OCI-LY3 (cell line): ENCODE measurements around the gene RHCG.
"Not testable (repeated sequence)": the region's sequence is repeated elsewhere in the genome, so short reads cannot be mapped to it uniquely, and the experiment has no call there.

ENCODE experiments used
- H2AFZ ChIP-seq: fragments of 200-600, 300-600 bp; shearing (Covaris generic); 2 replicates; pipeline ENCODE4 v1.6.0; 2014; ENCODE audit warnings: antibody characterized with exemption, low read depth, low read length
- H3K27ac ChIP-seq: fragments of 200-600, 300-600 bp; sonication (generic); 2 replicates; pipeline ENCODE4 v1.5.1; 2014; ENCODE audit warnings: mild to moderate bottlenecking, low read length, moderate library complexity, mixed read lengths
- H3K27me3 ChIP-seq: fragments of 200-600, 300-600 bp; sonication (generic); 2 replicates; pipeline ENCODE4 v1.6.1; 2014; ENCODE audit warnings: low read depth, low read length, mixed read lengths
- H3K36me3 ChIP-seq: fragments of 200-600, 300-600 bp; sonication (generic); replicated peaks from 2 replicates; pipeline ENCODE3; 2014; ENCODE audit warnings: low read depth, low read length, mixed read lengths
- H3K4me1 ChIP-seq: fragments of 300-600, 200-600 bp; sonication (generic); 2 replicates; pipeline ENCODE4 v1.6.1; 2014; ENCODE audit warnings: low read length, mixed read lengths
- H3K4me2 ChIP-seq: fragments of 200-600, 300-600 bp; sonication (generic); 2 replicates; pipeline ENCODE4 v1.6.1; 2014; ENCODE audit warnings: low read length, mixed read lengths
- H3K4me3 ChIP-seq: fragments of 300-600, 200-600 bp; sonication (generic); 2 replicates; pipeline ENCODE4 v1.5.1; 2014; ENCODE audit warnings: antibody characterized with exemption, mild to moderate bottlenecking, low read length, moderate library complexity
- H3K79me2 ChIP-seq: fragments of 300-600, 200-600 bp; shearing (Covaris generic); 2 replicates; pipeline ENCODE4 v1.6.1; 2014; ENCODE audit warnings: mild to moderate bottlenecking, low read length, mixed read lengths
- H3K9ac ChIP-seq: fragments of 300-600, 200-600 bp; shearing (Covaris generic); 2 replicates; pipeline ENCODE4 v1.6.0; 2014; ENCODE audit warnings: mild to moderate bottlenecking, low read length, moderate library complexity
- H3K9me3 ChIP-seq: fragments of 200-600, 300-600 bp; shearing (Covaris generic); 2 replicates; pipeline ENCODE4 v1.6.1; 2014; ENCODE audit warnings: low read length, mixed read lengths; ENCODE audit not compliant: insufficient read depth
- H4K20me1 ChIP-seq: fragments of 200-600, 300-600 bp; sonication (generic); 2 replicates; pipeline ENCODE4 v1.6.1; 2016; ENCODE audit warnings: low read length, mixed read lengths; ENCODE audit not compliant: insufficient read depth
- EZH2phosphoT487 ChIP-seq: fragments of 200-600 bp; shearing (Covaris generic); IDR thresholded peaks from 2 replicates; pipeline ENCODE4 v1.6.1; 2018; ENCODE audit warnings: antibody characterized with exemption, mixed run types, low read depth
- TF ChIP-seq, protein P1 (sequence below): fragments of 200-600, 300-600 bp; sonication (generic); IDR thresholded peaks from 2 replicates; pipeline ENCODE4 v1.5.1; 2014; ENCODE audit warnings: antibody characterized with exemption, low read length, low read depth

Gene RHCG

DNA sequence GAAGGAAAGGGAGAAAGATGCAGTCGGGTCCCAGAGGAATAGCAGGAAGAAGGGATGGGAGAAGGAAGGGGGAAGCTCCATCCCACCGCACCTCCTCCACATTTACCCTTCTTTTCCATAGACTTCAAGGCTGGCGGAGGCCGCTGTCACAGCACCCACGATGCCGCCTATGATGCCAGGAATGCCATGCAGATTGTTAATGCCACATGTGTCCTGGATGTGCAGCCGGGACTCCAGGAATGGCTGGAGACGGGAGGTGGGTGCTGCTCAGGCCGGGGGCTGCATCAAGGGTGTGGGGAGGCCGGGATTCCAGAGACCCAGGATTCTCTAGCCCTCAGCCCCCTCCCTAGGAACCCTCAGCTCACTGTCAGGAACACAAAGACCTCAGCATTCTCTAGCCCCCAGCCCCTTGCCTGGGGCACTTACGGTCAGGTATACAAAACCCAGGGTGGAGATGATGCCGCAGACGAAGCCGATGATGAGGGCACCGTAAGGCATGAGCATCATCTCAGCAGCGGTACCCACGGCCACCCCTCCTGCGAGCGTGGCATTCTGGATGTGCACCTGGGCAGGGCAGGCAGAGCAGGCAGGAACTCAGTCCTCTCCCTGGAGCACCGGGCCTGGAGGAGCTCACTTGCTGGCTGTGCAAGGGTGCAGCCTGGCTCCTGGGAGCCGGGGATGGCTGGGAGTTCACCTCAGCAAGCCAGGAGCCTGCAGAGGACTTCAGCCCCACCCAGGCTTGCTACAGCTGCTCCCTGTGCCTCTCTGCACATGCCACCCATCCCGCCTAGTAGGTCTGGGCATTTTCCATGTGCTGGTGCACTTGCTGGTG, 18.8 kb downstream of the RHCG start:
- peaks cover 15% of the 10 kb centered on the region for H3K4me1 ChIP-seq
- no peaks in the 10 kb centered on the region for H3K9me3 ChIP-seq
- TF ChIP-seq EZH2phosphoT487: no peak
- TF ChIP-seq, protein P1, sequence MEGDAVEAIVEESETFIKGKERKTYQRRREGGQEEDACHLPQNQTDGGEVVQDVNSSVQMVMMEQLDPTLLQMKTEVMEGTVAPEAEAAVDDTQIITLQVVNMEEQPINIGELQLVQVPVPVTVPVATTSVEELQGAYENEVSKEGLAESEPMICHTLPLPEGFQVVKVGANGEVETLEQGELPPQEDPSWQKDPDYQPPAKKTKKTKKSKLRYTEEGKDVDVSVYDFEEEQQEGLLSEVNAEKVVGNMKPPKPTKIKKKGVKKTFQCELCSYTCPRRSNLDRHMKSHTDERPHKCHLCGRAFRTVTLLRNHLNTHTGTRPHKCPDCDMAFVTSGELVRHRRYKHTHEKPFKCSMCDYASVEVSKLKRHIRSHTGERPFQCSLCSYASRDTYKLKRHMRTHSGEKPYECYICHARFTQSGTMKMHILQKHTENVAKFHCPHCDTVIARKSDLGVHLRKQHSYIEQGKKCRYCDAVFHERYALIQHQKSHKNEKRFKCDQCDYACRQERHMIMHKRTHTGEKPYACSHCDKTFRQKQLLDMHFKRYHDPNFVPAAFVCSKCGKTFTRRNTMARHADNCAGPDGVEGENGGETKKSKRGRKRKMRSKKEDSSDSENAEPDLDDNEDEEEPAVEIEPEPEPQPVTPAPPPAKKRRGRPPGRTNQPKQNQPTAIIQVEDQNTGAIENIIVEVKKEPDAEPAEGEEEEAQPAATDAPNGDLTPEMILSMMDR: no peak
- H3K4me3 ChIP-seq: no peak overlapping the region
- no peaks in the 10 kb centered on the region for H4K20me1 ChIP-seq
- no peak overlapping the region for H3K27ac ChIP-seq
- peaks cover 42% of the 10 kb centered on the region for H3K27me3 ChIP-seq
- no peaks in the 10 kb centered on the region for H3K36me3 ChIP-seq
- no peak overlapping the region for H3K4me2 ChIP-seq
- no peak overlapping the region for H3K9ac ChIP-seq
- no peaks in the 10 kb centered on the region for H3K79me2 ChIP-seq
- H2AFZ ChIP-seq: no peak overlapping the region

DNA sequence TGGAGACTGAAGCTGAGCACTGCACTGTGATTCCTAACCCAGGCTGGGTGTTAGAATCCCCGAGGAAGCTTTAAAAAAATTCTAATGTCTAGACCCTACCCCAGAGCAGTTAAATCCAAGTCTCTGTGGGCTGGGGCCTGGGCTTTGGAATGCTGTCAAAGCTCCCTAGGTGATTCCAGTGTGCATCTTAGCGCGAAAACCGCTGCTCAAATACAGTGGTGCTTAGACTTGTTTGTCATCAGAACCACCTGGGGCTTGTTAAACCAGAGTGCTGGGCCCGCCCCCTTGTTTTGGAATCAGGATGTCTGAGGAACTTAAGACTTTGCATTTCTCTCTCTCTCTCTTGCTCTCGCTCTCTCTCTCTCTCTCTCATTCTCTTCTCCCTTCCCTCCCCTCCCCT, 20.7 kb downstream of the RHCG start:
- no peaks in the 10 kb centered on the region for H3K79me2 ChIP-seq
- no peak overlapping the region for H3K9ac ChIP-seq
- H2AFZ ChIP-seq: no peak overlapping the region
- H3K4me3 ChIP-seq: no peak overlapping the region
- H3K4me1 ChIP-seq: peaks cover 15% of the 10 kb centered on the region
- H3K9me3 ChIP-seq: no peaks in the 10 kb centered on the region
- H3K4me2 ChIP-seq: no peak overlapping the region
- TF ChIP-seq, protein P1: no peak
- TF ChIP-seq EZH2phosphoT487: no peak
- no peaks in the 10 kb centered on the region for H4K20me1 ChIP-seq
- H3K27me3 ChIP-seq: peaks cover 42% of the 10 kb centered on the region
- H3K27ac ChIP-seq: no peak overlapping the region
- no peaks in the 10 kb centered on the region for H3K36me3 ChIP-seq

DNA sequence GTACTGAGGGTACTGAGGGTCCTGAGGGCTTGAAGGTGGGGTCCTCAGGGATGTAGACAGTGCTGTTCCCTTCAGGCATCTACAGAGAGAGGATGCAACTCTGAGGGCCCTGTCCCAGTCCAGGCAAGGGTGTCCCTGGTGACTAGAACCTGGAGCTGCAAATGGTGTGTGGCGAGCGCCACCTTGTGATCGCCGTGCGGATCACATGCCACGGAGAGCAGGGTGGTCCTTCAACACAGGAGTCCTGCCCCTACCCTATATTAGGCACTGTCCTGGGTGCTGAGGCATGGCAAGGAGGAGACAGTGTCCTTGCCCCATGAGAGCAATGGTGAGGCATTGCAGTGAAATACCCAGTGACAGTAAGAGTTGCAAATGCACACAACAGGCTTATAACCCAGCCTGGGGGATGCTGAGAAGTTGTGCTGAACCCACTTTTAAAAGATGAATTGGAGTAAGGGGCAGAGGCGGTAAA, 23.6 kb downstream of the RHCG start:
- no peaks in the 10 kb centered on the region for H3K79me2 ChIP-seq
- TF ChIP-seq EZH2phosphoT487: no peak
- TF ChIP-seq, protein P1: peak; percentile 99
- H3K9me3 ChIP-seq: no peaks in the 10 kb centered on the region
- H2AFZ ChIP-seq: no peak overlapping the region
- peaks cover 35% of the 10 kb centered on the region for H3K27me3 ChIP-seq
- no peak overlapping the region for H3K9ac ChIP-seq
- H3K4me3 ChIP-seq: no peak overlapping the region
- no peak overlapping the region for H3K27ac ChIP-seq
- H3K36me3 ChIP-seq: no peaks in the 10 kb centered on the region
- no peaks in the 10 kb centered on the region for H4K20me1 ChIP-seq
- H3K4me2 ChIP-seq: no peak overlapping the region
- H3K4me1 ChIP-seq: peaks cover 26% of the 10 kb centered on the region

DNA sequence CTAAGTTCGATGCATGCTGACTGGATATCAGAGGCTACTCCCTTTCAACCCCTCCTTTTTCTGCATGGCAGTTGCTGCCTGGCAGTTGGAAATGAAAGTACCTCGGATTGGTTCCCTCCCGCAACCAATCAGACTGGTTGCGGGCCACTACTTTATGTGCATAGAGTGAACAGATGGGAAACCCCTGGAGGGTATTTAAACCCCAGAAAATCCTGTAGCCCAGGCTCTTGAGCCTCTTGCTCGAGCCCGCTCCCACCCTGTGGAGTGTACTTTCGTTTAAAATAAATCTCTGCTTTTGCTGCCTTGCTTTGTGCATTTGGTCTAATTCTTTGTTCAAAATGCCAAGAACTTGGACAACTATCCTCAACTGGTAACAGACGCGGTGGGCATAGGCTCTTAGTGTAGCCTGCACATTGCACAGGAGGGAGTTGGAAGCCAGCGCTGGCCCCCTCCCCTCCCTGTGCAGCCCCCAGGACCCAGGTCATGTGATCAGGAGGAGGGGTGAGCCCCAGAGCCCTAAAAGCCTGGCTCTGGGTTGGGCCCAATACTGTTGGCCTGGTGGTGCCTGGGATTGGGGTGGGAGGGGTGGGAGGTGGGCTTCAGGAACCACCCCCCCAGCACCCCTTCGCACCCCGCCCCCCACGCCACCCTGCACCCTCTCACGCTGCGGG, 26.8 kb downstream of the RHCG start:
- Histone ChIP-seq H3K9ac (no peak overlapping the region), H2AFZ (no peak overlapping the region), H3K27me3 (peaks cover 13% of the 10 kb centered on the region; the same call in 1 of the 2 replicates), H3K79me2 (no peaks in the 10 kb centered on the region), H3K4me1 (peaks cover 26% of the 10 kb centered on the region), H4K20me1 (no peaks in the 10 kb centered on the region), H3K9me3 (no peaks in the 10 kb centered on the region), H3K27ac (no peak overlapping the region), H3K4me3 (peak overlapping the region; percentile 28; the same call in 1 of the 2 replicates), H3K36me3 (no peaks in the 10 kb centered on the region), H3K4me2 (peak overlapping the region; percentile 39)
- no peak for TF ChIP-seq EZH2phosphoT487
- TF ChIP-seq, protein P1: no peak

DNA sequence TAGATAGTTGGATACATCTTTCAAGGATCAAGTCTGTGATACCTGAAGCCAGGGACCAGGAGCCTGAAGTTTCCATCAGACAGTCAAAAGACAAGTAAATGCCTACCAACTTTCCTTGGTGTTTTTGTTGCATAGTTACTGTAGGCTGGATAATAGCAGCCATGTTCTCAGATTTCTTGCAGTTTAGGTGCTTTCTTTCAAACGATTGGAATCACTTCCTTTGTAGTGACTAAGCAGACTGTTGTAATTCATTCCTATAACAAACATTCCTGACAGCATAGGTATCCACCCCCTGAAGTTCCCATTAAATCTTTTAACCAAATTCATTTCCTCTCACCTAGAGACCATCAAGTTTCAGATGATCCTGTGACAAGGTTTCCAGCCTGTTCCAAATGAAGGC, 27.6 kb downstream of the RHCG start:
- peak overlapping the region; percentile 39 for H3K4me2 ChIP-seq
- not testable (repeated sequence) for H4K20me1 ChIP-seq, H3K27ac ChIP-seq, H3K27me3 ChIP-seq, H3K9ac ChIP-seq, H3K9me3 ChIP-seq, H3K36me3 ChIP-seq, H2AFZ ChIP-seq, H3K79me2 ChIP-seq
- H3K4me3 ChIP-seq: peak overlapping the region; percentile 6; the same call in 1 of the 2 replicates
- peaks cover 21% of the 10 kb centered on the region for H3K4me1 ChIP-seq
